Measurements from ENCODE around the gene KPNA1.

GRCh38 chr3:122405015-122405414 is 109.7 kb downstream of the KPNA1 start:
- TF ChIP-seq POLR2A (IDR thresholded peaks at IDR 0.05; ENCODE audit: low read length) (no peak), GATA1 (IDR thresholded peaks at IDR 0.05; ENCODE audit: low read depth, low read length) (no peak)
